Panc1 (cell line): ENCODE results near the gene NTM.

Source experiments
- POLR2AphosphoS5 ChIP-seq: IDR thresholded peaks from 2 replicates; pipeline ENCODE4 v1.6.1; 2012; ENCODE audit warnings: mild to moderate bottlenecking, low read depth, low read length, moderate library complexity
- TCF7L2 ChIP-seq: IDR thresholded peaks from 2 replicates; pipeline ENCODE4 v1.6.1; 2011; ENCODE audit warnings: mild to moderate bottlenecking, low read depth, low read length, inconsistent platforms
- TF ChIP-seq, protein P1 (sequence below): fragments of 450-650 bp; IDR thresholded peaks from 2 replicates; pipeline ENCODE4 v1.5.1; 2017; ENCODE audit warnings: mild to moderate bottlenecking

DNA sequence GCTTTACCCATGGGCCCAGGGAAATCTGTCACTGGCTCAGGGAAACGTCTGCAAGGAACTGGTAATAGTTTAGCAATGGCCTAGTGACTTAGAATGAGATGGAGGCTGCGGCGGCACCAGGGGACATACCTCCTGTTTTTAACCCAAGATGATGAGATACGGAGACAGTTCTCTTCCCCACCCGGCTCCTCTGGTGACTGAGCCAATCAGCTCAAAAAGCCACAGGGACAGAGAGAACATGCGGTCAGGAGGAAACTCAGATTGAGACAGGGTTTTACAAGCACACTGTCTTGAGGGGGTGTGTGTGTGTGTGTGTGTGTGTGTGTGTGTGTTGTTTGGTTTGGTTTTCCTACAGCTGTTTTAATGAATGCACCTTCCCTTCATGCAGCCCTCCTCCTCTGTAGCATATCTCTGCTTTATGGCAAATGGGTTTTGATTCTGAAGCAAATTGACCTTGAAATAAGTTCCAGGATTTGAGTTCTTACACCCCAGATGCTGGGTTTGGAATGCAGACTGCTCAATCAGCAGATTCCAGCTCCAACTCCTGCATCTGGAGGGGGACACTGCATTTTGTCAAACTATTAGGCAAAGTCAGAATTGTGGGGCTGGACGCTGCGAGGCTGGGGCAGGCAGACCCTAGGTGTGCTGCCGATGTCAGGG is 246.2 kb downstream of the NTM start:
- TF ChIP-seq, protein P1, sequence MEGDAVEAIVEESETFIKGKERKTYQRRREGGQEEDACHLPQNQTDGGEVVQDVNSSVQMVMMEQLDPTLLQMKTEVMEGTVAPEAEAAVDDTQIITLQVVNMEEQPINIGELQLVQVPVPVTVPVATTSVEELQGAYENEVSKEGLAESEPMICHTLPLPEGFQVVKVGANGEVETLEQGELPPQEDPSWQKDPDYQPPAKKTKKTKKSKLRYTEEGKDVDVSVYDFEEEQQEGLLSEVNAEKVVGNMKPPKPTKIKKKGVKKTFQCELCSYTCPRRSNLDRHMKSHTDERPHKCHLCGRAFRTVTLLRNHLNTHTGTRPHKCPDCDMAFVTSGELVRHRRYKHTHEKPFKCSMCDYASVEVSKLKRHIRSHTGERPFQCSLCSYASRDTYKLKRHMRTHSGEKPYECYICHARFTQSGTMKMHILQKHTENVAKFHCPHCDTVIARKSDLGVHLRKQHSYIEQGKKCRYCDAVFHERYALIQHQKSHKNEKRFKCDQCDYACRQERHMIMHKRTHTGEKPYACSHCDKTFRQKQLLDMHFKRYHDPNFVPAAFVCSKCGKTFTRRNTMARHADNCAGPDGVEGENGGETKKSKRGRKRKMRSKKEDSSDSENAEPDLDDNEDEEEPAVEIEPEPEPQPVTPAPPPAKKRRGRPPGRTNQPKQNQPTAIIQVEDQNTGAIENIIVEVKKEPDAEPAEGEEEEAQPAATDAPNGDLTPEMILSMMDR = no peak
- no peak for TF ChIP-seq POLR2AphosphoS5
- TF ChIP-seq TCF7L2 = no peak
